ENCODE measurements around the gene ARHGEF7.
"Not testable (repeated sequence)": the region's sequence is repeated elsewhere in the genome, so short reads cannot be mapped to it uniquely, and the experiment has no call there.

Gene ARHGEF7

GRCh38 chr13:111115061-111115964 lies at the start of gene ARHGEF7:
Gene ARHGEF7 (plus strand): TSS chr13:111115310. CDS start chr13:111115527, 217 bp downstream.
- DNase-seq (ENCODE audit: low read depth in 3 of 3, low spot score in 1 of 3) = no peak

DNA sequence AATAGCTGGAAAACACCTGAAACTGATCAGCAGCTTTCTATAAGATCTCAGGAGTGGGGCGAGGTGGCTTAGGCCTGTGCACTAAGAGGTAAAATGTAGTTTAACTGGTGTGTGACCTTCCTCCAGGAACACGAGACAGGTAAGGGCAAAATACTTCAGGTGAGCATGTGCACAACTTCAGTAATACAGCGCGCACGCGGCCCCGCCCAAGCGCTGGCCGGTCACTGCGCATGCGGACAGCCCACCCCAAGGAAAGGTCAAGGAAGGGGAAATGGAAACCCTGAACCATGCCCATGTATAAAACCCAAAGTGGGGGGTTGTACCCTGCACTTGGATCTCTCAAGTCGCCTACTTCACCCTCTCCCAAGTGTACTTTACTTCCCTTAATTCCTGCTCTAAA lies 49.4 kb upstream of the ARHGEF7 start:
- DNase-seq (ENCODE audit: low read depth in 3 of 3, low spot score in 1 of 3) = no peak

- DNase-seq (ENCODE audit: low read depth in 3 of 3, low spot score in 1 of 3) = no peak
These were observed 48.6 kb upstream of the ARHGEF7 start for GRCh38 chr13:111066544-111066943.

GRCh38 chr13:111068009-111068350 lies 47.1 kb upstream of the ARHGEF7 start:
- no peak for DNase-seq (ENCODE audit: low read depth in 3 of 3, low spot score in 1 of 3)

GRCh38 chr13:111071120-111071519 lies 44.0 kb upstream of the ARHGEF7 start:
- DNase-seq (ENCODE audit: low read depth in 3 of 3, low spot score in 1 of 3) = not testable (repeated sequence)

- DNase-seq (ENCODE audit: low read depth in 3 of 3, low spot score in 1 of 3) = not testable (repeated sequence)
These were observed 43.6 kb upstream of the ARHGEF7 start for GRCh38 chr13:111071526-111071925.

DNA sequence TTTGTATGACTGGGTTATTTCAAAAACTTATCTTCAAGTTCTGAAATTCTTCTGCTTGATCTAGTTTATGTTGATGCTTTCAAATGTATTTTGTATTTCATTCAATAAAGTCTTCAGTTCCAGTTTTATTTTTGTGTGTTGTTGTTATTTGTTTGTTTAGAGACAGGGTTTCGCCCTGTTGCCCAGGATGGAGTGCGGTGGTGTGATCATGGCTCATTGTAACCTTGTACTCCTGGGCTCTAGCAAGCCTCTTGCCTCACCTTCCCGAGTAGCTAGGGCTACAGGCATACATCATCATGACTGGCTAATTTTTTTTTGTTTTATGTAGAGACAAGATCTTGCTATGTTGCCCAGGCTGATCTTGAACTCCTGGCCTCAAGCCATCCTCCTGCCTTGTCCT lies 40.3 kb upstream of the ARHGEF7 start:
- no peak for DNase-seq (ENCODE audit: low read depth in 3 of 3, low spot score in 1 of 3)

GRCh38 chr13:111076155-111077013 lies 38.7 kb upstream of the ARHGEF7 start:
- DNase-seq (ENCODE audit: low read depth in 3 of 3, low spot score in 1 of 3) = no peak

DNA sequence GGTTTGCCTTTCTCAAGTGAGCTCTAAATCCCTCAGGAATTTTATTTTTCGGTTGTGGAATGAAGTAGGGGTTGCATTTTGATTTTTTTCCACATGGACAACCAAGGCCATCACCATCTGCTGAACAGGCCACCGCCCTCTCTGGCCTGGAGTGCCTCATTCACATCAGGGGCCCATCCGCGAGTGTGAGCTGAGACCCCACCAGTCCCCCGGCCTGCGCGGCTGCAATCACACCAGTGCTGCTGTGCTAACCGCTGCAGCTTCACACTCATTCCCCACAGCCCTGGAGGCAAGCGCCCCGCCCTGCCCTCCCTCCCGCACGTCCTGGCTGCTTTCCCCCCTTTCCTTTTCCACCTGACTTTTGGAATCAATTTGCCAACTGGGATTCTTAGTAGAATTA lies 35.7 kb upstream of the ARHGEF7 start:
- DNase-seq (ENCODE audit: low read depth in 3 of 3, low spot score in 1 of 3) = no peak

GRCh38 chr13:111080642-111081041 lies 34.5 kb upstream of the ARHGEF7 start:
- no peak for DNase-seq (ENCODE audit: low read depth in 3 of 3, low spot score in 1 of 3)

DNA sequence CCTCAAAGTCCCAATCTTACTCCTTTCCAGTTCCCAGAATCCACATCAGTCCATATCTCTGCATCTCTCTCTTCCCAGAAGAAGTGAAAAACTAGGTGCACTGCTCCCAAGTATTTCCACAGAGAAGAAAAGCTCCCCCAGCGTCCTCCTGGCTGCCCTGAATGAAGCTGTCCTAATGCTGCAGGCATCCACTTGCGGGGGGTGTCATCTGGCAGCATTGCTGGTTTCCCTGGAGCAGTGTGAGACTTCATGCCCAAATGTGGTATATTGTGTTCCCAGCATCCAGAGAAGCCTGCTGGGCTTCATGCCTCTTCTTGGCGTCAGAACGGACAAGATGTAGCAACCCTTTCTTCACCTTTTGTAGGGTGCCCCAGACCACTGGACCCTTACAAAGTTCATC lies 32.9 kb upstream of the ARHGEF7 start:
- no peak for DNase-seq (ENCODE audit: low read depth in 3 of 3, low spot score in 1 of 3)

- DNase-seq (ENCODE audit: low read depth in 3 of 3, low spot score in 1 of 3) = not testable (repeated sequence)
These were observed 32.3 kb upstream of the ARHGEF7 start for GRCh38 chr13:111082769-111083168.

DNA sequence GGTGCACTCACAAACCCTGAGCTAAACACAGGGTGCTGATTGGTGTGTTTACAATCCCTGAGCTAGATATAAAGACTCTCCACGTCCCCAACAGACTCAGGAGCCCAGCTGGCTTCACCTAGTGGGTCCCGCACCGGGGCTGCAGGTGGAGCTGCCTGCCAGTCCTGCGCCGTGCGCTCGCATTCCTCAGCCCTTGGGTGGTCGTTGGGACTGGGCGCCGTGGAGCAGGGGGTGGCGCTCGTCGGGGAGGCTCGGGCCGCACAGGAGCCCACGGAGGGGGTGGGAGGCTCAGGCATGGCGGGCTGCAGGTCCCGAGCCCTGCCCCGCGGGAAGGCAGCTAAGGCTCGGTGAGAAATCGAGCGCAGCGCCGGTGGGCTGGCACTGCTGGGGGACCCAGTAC lies 31.4 kb upstream of the ARHGEF7 start:
- not testable (repeated sequence) for DNase-seq (ENCODE audit: low read depth in 3 of 3, low spot score in 1 of 3)

DNA sequence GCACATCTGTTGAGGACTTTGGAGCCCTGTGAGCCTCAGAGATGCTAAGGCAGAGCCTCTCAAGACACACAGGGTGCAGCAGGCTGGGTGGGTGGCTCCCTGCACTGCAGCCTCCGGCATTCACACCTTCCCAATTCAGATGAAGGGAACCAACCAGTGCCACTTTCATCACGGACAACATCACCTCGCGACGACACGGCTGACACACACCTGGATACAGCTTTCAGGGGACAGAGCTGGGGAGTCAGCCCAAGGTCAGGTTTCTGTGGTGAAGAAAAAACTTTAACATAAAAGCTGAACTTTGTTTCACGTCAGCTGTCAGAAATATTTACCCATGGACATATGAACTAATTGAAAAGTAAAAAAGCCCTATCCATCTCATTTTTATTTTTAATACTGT lies 24.9 kb upstream of the ARHGEF7 start:
- no peak for DNase-seq (ENCODE audit: low read depth in 3 of 3, low spot score in 1 of 3)

GRCh38 chr13:111092685-111093084 lies 22.4 kb upstream of the ARHGEF7 start:
- no peak for DNase-seq (ENCODE audit: low read depth in 3 of 3, low spot score in 1 of 3)

DNA sequence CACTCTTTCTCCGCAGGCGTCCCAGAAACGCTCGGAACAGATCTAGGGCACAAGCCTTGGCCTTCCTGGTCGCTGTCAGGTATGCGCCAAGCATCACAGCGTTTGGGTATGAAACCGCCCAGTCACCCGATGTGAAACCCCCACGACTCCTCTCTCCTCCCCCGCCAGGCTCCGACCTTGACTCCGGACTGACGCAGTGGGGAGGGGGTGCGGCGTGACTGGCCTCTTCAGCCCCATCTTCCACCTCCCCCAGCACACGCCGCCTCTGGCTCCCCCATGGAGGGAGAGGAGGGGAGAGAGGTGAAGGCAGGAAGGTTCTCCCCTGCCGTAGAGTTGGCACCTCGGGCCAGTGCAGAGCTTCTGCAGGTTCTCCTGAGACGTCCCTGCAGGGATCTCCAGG lies 22.0 kb upstream of the ARHGEF7 start:
- DNase-seq (ENCODE audit: low read depth in 3 of 3, low spot score in 1 of 3) = no peak

DNA sequence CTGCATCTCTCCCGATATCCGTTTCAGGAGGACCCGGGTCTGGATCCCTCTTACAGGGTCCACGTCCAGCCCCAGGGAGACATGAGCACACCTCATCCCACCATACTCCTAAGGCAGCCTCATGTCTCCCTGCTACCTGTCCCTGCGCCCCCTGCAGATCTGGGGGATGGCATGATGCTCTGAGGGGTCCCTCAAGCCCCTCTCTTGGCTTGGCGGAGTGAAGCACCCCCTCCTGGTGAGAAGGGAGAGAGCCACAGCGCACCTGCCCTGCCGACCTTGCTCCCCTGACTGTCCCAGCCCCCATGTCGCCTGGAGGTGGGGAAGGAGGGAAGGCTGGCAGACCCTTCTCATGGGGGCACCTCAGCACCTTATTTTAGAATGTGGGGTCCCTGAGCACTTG lies 21.5 kb upstream of the ARHGEF7 start:
- no peak for DNase-seq (ENCODE audit: low read depth in 3 of 3, low spot score in 1 of 3)

GRCh38 chr13:111095031-111095840 lies 19.9 kb upstream of the ARHGEF7 start:
- no peak for DNase-seq (ENCODE audit: low read depth in 3 of 3, low spot score in 1 of 3)

DNA sequence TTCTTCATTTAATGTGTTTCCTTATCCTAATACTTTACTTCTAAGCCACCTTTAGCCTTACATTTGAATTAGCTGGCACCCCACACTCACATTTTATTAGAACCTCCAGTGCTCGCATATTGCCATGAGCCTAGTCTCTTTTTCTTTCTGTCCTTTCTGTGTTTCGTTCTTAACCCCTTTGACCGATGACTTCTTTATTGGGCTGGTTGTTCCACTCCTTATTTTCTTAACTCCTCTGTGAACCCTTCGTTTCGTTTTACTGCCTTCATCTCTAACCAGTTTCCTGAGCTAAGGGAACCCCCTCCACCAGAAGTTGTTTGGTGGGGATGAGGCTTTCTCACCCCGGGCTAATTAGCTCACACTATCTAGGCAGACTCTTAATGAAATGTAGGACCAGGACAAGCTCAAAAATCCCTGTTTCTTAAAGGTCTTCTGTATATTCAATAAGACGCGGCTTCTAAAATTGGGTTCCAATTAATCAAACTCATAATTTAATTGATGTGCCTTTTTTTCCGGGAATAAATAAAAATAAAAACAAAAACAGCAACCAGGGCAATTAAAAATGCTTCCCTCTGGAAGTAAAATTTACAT lies 19.1 kb upstream of the ARHGEF7 start:
- no peak for DNase-seq (ENCODE audit: low read depth in 3 of 3, low spot score in 1 of 3)

DNA sequence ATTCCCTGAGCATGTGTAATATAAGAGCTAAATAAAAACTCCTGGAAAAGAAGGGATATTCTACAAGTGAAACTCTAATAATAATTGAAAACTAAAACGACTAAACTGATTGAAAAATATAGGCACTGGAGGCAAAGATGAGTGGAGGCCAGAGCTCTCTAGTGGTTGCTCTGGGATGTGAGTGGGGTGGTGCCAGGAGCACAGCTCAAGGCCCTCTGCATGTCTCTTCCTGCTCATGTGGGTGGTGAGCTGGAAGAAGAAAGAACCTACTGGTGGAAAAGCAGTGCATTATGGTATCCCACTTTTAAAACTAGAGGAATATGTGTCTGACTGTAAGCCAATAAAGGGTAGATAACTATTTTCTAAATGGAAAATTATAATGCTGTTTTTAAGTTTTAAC lies 15.8 kb upstream of the ARHGEF7 start:
- no peak for DNase-seq (ENCODE audit: low read depth in 3 of 3, low spot score in 1 of 3)

- DNase-seq (ENCODE audit: low read depth in 3 of 3, low spot score in 1 of 3) = no peak
These were observed 5.1 kb upstream of the ARHGEF7 start for GRCh38 chr13:111110054-111110453.
